Stimulated activated CD4-positive, alpha-beta T cell treated with anti-CD3 and anti-CD28 coated beads, Interleukin-2, amount 100 ng/mL, for 48 hours (primary cell): ENCODE data around the gene NCKAP5.

Experiments used
- DNase-seq, 2 donors: peaks; one replicate each; pipeline ENCODE4 v3.0.0-alpha.2; 2020

NCKAP5 gene

DNA sequence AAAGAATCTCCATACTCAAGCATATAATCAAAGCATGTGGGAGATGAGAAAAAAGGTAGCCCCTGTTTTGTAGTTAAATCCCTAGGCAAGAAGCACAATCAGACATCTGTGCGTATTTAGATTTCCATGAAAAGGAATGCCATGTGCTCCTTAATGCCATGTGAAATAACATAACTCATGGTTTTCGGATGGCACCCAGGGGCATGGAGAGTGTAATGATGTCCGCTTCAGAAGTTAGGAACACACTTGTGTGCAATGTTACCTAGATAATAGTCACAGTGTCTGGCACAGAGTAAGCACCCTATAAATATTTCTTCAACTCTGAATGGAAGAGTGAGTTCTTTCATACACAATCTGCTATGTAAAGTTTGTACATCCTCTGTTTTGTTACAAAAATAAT lies 197.0 kb downstream of the NCKAP5 start:
- DNase-seq: no peak

DNA sequence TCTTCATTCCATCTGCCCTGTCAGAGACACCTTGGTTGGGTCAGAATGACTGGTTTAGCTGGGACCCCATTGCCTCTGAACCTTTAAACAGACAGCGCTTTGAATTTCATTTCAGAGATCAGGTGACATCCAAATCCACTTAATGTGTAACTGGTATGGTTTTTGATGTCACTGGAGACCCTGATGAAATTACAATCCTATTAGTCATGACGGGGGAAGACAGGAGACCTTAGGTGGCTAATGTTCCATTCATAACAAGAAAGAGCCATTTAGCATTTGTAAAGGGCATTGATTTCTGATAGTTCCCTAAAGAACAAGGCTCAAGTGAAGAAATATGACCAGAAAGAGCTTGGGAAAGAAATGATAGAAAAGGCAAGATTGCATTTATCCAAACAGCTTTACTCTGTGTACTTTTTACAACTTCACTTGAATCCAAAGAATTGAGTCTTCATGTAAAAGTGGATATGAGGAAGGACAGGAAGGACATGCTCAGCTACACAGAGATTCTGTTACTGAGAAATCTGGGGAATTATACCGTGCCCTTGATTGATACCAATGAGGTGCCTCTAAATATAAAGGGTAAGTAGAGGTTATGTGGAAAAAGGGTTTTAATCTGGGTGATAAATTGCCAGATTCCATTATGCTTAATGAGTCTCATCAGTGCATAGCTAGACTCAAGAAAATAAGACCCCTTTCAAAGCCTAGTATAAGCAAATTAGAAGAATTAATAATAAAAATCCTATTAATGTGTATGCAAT lies 198.2 kb downstream of the NCKAP5 start:
- no peak for DNase-seq

DNA sequence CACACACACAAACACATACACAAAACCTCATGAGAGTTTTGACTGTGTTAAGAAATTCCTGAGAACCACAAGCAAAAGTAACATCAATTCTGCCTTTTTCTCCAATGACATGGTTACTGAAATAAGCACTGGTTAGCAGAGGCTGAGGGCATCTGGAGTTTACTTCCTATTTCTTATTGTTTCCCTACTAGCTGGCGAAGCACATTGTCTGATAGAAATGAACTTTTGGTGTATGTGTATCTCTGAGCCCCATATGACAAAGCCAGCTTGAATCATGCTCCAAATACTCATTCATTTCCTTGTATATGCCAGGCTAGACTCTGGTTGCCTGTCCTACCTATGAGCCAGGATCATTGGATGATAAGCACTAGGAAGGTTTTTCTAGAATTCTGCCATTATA lies 203.1 kb downstream of the NCKAP5 start:
- no peak for DNase-seq

DNA sequence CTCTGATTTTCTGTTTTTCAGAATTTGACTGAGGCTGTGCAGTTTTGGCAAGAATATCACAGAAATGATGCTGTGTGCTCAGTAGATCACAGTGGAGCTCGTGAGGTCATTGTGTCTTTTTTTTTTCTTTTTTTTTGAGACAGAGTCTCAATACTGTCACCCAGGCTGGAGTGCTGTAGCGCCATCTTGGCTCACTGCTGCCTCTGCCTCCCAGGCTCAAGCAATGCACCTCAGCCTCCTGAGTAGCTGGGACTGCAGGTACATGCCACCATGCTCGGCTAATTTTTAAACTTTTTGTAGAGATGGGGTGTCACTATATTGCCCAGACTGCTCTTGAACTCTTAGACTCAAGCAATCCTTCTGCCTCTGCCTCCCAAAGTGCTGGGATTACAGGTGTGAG lies 203.6 kb downstream of the NCKAP5 start:
- no peak for DNase-seq

- no peak for DNase-seq
These were observed 204.4 kb downstream of the NCKAP5 start for GRCh38 chr2:133363884-133364283.

DNA sequence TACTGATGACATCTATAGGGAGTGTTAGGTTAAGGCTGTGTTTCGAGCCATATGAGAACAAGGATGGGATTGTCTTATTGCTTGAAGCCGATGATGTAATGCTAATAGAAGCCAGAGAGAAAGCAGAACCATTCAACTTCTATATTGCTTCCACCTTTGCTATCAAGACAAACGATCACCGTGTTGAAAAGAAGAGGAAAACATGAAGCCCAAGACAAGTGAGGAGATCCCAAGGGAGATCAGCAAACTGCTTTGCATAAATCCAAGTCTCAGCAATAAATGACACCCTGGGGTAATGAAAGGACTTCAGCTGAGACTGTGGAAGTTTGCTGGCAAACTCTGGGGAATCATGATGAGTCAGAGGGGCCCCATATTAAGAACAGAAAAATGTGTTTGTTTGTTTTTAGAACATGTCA lies 206.2 kb downstream of the NCKAP5 start:
- no peak for DNase-seq

DNA sequence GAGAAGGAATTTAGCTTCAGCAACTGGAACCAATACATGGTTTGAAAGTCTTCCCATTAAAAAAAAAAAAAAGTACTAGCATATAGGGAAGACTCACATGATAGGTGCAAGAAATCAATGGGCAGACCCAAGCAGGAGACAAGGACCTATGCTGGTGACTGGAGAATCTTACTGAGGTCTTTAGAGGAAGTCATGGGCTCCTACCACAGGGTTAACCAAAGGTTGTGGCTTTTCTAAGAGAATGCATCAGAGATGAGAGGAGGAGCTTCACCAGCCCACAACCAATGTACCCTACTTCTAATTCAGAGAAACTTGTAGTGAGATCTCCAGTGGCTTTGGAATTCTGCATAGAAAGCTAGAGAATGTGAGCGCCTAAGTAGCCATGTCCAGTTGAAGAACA lies 207.4 kb downstream of the NCKAP5 start:
- no peak for DNase-seq

GRCh38 chr2:133360190-133360589 lies 208.1 kb downstream of the NCKAP5 start:
- no peak for DNase-seq

DNA sequence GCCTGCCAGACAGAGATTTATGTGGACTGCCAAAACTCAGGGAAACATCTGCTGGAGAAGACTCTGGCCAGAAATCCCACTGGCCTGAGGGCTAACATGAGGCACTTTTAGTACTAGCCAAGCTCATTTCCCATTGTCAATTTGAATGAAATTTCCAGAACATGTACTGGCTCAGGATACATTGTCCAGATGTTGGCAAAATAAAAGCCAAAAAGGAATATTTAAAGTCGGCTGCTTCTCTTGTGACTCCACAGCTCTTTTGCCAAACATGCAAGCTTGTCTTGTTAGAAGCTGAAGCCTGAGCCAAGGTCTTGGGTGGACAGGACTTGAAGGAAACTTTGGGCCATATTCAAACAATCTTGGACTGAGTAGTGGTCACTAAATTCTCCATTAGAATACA lies 215.5 kb downstream of the NCKAP5 start:
- DNase-seq: no peak

- no peak for DNase-seq
These were observed 221.6 kb downstream of the NCKAP5 start for GRCh38 chr2:133346654-133347053.

DNA sequence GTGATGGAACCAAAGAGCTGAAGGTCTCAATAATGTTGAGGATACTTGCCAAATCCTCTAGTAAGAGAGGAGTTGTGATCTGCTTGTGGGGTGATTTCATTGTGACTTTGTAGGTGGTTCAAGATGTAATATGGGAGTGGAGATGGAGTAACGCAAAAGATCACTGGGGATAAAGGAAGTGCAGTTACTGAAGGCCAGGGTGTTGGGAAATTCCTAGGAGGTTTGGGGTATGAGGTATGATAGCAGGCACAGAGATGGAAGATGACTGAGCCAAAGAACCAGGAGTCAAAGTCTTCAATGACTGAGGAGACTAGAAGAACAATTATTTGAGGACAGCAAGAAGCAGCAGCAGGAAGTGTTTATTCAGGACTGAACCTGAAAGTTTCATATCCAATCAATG lies 222.6 kb downstream of the NCKAP5 start:
- DNase-seq: no peak

DNA sequence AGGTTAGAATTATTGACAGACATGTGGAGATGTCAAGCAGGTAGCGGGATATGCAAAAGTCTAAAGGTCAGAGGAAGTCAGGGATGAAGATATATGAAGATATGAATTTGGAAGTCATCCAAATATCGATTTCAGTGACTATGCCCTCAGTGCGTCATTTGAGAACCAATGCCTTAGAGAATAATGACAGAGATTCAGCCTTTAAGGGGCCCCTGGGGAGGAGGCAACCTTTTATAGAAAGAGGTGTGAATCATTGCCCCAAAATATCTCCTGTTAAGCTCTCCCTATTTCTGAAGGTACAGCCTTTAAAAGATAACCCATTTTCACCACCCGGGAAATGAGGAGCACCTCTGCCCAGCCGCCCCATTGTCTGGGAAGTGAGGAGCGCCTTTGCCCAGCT lies 223.4 kb downstream of the NCKAP5 start:
- DNase-seq: no peak

- no peak for DNase-seq
These were observed 225.3 kb downstream of the NCKAP5 start for GRCh38 chr2:133343018-133343352.

DNA sequence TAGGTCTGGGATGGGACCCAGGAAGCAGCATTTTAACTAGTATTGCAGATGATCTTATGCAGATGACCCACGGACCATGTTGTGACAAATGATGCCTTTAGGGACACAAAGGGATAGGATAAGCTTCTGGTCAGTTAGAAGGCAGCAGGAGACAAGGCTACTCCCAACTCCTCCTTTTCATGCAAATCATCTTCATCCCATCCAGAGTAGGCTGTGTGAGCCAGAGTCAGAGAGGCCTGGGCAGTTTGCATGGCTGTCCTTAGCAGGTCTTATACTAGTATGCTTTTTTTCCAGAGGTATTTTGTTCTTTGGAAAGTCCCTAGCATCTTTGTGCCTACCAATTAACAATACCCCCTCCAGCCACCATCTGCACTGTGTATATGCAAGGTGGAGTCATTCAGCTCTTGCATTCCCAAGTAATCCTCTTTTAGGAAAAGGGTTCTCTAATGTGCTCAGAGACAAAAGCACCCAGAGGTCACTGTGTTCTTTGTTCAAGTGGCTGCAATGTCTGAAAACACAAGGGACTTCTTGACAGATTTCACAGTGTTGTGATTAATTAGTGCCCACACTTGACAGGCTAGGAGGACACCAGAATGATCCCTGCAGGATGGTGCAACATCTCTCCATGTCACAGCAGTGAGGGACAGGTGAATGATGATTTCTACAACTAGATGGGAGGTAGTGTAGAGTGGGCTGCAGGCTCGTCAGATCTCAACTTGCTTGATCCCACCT lies 225.8 kb downstream of the NCKAP5 start:
- DNase-seq: no peak

- no peak for DNase-seq
These were observed 226.7 kb downstream of the NCKAP5 start for GRCh38 chr2:133341575-133341974.

GRCh38 chr2:133338224-133338623 lies 230.0 kb downstream of the NCKAP5 start:
- DNase-seq: no peak

DNA sequence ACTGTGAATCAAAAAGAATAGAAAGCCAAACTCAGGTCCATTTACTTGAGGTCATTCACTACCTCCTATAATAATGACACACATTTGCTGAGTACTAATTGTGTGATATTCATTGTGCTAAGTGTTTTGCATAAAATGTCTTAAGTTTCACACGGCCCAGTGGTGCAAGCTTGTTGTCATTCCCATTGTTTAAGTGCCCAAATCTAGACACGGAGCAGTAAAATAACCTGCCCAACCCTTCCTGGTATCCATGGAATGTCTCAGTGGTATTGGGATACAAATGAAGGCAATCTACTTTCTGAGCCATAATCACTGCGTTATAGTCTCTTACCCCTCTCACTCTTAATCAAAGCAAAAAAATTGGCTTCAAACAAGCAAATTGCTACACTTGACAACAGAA lies 233.3 kb downstream of the NCKAP5 start:
- DNase-seq: no peak

DNA sequence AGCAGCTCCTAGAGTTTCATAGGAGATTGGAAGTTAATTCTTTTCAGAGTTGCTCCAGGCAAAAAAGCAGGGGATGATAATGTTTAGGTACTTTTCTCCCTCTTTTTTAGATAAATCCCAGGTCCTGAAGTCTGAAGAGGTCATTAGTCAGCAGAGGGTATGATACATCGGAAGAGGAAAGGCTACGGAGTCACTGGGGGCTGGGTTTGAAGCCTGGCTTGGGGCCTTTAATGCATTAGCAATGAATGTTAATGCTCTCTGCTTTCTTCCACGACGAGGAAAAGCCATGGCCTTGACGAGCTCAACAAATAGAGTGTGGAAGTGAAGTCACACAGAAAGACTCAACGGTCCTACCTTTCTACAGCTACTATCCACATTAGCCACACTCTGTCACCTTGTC lies 235.1 kb downstream of the NCKAP5 start:
- DNase-seq: no peak

DNA sequence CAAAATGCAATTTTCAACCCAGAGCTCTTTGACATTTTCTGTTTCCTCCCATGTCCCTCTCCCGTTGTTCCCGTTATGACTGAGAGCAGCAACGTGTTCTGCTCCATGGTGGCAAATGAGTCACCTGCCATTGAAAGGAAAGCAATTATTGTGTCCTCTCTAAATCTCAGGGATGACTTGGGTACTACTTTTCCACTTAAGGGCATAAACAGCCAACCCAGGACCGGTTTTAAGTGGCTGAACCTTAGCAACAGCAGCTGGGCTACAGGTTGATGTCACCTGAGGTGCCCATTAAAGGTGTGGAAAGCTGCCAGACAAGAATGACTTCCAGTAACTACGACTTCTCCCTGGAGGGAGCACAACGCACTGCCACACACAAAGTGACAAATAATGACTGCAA lies 236.8 kb downstream of the NCKAP5 start:
- DNase-seq: no peak

GRCh38 chr2:133326652-133327397 lies 241.4 kb downstream of the NCKAP5 start:
- no peak for DNase-seq

- no peak for DNase-seq
These were observed 244.1 kb downstream of the NCKAP5 start for GRCh38 chr2:133324150-133324561.

DNA sequence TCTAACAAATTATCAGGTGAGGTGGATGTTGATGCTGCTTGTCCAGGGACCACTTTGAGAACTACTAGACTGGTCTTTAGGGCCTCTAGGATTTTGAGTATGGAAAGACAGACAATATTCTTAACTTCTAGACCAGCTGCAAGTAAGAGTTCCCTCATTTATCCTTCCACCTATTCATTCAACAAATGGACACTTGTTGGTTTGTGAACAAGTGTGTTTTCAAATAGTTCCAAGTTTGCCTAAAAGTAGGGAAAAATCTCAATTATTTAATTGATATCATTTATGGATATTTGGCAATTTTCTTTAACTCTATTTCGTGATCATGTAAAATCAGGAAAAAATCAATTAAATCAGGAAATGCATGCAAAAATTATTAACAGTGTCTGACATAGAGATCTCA lies 245.4 kb downstream of the NCKAP5 start:
- no peak for DNase-seq

DNA sequence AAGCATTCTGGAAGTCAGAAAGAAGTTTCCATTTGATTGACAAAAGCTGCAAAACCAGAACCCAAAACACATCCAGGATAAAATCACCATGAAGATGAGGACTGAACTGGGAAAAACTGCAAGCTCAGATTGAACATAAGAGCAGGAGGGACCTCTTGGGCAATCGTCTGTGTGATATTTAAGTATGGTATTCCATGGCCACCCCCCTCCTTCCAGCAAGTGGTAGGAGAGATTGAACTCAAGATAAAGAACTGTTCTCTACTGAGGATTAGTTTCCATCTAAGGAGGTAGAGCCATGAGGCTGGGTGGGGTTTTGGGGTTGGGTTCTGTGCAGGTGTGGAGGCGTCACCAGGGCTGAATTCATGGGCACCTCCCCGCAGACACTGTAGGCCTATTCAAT lies 251.1 kb downstream of the NCKAP5 start:
- DNase-seq: no peak

DNA sequence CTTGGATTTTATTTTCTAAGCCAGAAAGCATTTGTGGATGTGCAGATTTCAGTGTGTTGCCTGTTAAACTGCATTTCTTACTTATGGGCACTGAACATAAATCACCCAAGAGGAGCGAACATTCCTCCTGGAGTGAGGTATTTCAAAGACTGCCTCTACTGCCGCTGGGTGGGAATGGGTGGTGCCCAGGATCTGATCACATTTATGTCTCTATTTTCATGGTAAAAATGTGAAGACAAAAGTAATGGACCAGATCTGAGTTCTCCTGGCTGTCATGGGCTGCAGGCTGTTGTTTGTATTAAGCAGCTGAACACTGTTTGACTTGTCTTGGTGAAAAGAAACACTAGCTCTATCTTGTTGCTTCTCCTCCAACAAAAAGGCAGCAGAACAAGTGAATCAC lies 251.7 kb downstream of the NCKAP5 start:
- DNase-seq: no peak
